ENCODE measurements around the gene MTURN. TPM values are rescaled to one million over a fixed set of nuclear protein-coding genes. Genes with fewer than 3 reads are reported as not detected.

MTURN gene
- total and polyA plus RNA-seq, 9 of the 15 experiments (the other 6 are each of a cell fraction or from before 2014, with no cell fraction given) = 0.94 to 14.8 (median 6.4) TPM

DNA sequence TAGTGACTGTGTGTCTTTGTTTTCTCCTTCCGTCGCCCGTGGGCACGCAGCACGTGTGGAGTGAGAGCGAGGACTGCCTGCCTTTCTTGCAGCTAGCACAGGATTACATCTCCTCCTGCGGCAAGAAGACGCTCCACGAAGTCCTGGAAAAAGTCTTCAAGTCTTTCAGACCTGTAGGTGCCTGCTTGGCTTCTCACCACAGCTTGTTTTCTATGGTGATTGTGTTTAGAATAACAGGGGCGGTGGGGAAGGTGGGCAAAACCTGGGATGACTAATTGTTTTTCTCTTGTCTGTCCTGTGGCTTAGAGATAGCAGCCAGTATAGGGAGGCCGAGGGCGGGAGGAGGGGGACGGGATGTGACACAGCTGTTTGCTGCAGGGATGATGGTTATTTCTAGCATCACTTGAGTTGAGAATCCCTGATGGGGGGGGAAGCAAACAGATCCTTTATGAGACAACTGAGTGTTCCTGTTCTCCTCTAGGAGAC is 11.4 kb downstream of the MTURN start (continued):
- TF ChIP-seq, protein P1, sequence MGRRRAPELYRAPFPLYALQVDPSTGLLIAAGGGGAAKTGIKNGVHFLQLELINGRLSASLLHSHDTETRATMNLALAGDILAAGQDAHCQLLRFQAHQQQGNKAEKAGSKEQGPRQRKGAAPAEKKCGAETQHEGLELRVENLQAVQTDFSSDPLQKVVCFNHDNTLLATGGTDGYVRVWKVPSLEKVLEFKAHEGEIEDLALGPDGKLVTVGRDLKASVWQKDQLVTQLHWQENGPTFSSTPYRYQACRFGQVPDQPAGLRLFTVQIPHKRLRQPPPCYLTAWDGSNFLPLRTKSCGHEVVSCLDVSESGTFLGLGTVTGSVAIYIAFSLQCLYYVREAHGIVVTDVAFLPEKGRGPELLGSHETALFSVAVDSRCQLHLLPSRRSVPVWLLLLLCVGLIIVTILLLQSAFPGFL (CRISPR knock-in tag; IDR thresholded peaks at IDR 0.05) = no peak
- TF ChIP-seq SRSF7 (optimal IDR thresholded peaks at IDR 0.05; ENCODE audit: low read depth, low read length) = no peak
- TF ChIP-seq ATF3 (IDR thresholded peaks at IDR 0.05) = peak; percentile 87
- no peak; the same call in 1 of the 2 replicates for TF ChIP-seq ATF3 (CRISPR knock-in tag; conservative IDR thresholded peaks at IDR 0.05)
- TF ChIP-seq TRIM24 (IDR thresholded peaks at IDR 0.05) = peak; percentile 74 to 84
- TF ChIP-seq ZNF143 (CRISPR knock-in tag; IDR thresholded peaks at IDR 0.05) = no peak
- no peak for TF ChIP-seq PHF8 (IDR thresholded peaks at IDR 0.05; ENCODE audit: borderline replicate concordance, low read length)
- 0 out of 2 replicates have a peak, but pooled peaks have one; percentile 63 for TF ChIP-seq ZBTB9 (CRISPR knock-in tag; IDR thresholded peaks at IDR 0.05)
- no peak for TF ChIP-seq CHCHD3 (CRISPR knock-in tag; IDR thresholded peaks at IDR 0.05)
- TF ChIP-seq XRCC5 (IDR thresholded peaks at IDR 0.05; ENCODE audit: low read depth, low read length) = no peak
- TF ChIP-seq, protein P2, sequence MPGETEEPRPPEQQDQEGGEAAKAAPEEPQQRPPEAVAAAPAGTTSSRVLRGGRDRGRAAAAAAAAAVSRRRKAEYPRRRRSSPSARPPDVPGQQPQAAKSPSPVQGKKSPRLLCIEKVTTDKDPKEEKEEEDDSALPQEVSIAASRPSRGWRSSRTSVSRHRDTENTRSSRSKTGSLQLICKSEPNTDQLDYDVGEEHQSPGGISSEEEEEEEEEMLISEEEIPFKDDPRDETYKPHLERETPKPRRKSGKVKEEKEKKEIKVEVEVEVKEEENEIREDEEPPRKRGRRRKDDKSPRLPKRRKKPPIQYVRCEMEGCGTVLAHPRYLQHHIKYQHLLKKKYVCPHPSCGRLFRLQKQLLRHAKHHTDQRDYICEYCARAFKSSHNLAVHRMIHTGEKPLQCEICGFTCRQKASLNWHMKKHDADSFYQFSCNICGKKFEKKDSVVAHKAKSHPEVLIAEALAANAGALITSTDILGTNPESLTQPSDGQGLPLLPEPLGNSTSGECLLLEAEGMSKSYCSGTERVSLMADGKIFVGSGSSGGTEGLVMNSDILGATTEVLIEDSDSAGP (CRISPR knock-in tag; IDR thresholded peaks at IDR 0.05) = no peak
- no peak for TF ChIP-seq ILK (tag; IDR thresholded peaks at IDR 0.05; ENCODE audit: borderline replicate concordance, low read depth)
- TF ChIP-seq ZNF512 (tag; IDR thresholded peaks at IDR 0.05) = no peak
- no peak for TF ChIP-seq ZNF232 (CRISPR knock-in tag; IDR thresholded peaks at IDR 0.05)
- no peak for TF ChIP-seq TAF1 (IDR thresholded peaks at IDR 0.05; ENCODE audit: control insufficient read depth, extremely low read depth, insufficient read depth, low read length, severe bottlenecking)
- TF ChIP-seq ETV5 (CRISPR knock-in tag; IDR thresholded peaks at IDR 0.05; ENCODE audit: low read depth) = peak; percentile 47; the same call in 1 of the 2 replicates
- TF ChIP-seq KAT8 (IDR thresholded peaks at IDR 0.05; ENCODE audit: low read depth) = no peak
- TF ChIP-seq, protein P3, sequence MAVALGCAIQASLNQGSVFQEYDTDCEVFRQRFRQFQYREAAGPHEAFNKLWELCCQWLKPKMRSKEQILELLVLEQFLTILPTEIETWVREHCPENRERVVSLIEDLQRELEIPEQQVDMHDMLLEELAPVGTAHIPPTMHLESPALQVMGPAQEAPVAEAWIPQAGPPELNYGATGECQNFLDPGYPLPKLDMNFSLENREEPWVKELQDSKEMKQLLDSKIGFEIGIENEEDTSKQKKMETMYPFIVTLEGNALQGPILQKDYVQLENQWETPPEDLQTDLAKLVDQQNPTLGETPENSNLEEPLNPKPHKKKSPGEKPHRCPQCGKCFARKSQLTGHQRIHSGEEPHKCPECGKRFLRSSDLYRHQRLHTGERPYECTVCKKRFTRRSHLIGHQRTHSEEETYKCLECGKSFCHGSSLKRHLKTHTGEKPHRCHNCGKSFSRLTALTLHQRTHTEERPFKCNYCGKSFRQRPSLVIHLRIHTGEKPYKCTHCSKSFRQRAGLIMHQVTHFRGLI (CRISPR knock-in tag; IDR thresholded peaks at IDR 0.05) = no peak
